ENCODE results near the gene ISG15. TPM values are rescaled to one million over a fixed set of nuclear protein-coding genes. Genes with fewer than 3 reads are reported as not detected.
"Not testable (repeated sequence)": the region's sequence is repeated elsewhere in the genome, so short reads cannot be mapped to it uniquely, and the experiment has no call there.

Gene ISG15
- total RNA-seq, 1 donor from 2014 or later, result 18.8 TPM

DNA sequence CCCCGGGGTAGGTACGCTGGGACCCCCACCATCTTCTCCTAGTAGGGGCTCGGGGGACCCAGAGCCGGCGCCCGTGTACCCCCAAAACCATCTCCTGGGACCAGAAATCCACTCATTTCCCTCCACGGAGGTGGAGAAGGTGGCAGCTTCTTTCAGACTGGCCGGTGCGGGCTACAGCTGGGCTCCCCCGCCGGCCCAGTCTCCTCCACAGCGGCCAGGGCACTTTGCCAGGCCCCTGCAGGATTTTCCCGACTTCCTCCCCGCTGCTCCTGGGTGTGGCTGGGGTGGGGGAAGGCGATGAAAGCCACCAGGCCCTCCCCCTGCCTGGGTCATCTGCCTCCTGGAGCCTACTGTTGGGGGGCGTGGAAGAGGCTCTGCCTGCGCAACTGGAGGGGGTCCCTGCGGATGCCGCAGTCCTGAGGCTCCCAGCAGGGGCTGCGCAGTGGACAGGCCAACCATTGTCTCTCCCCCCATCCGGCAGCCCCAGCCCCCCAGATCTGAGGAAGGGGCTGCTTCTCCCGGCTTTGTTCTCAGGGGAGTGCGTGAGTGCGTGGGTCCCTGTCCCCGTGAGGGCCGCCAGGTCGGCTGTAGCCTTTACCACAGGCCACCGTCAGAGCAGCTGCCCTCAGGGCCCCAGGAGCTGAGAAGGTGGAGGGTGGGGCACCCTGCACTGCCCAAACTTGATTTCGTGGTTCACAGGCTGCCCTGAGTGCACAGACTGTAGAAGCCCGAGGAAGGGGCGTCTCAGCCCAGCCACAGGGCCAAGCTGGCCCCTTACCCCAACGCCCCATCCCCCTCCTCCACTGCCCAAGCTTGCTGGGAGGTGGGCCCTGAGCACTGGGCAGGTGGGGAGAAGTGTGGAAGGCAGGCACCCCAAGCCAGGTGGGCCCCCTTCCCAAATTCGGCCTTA, 8.0 kb downstream of the ISG15 start:
- DNase-seq (ENCODE audit: low spot score) (no peak), ATAC-seq (peak; percentile 7)
- intact Hi-C loops (cut with DNase I), result no loop called here

DNA sequence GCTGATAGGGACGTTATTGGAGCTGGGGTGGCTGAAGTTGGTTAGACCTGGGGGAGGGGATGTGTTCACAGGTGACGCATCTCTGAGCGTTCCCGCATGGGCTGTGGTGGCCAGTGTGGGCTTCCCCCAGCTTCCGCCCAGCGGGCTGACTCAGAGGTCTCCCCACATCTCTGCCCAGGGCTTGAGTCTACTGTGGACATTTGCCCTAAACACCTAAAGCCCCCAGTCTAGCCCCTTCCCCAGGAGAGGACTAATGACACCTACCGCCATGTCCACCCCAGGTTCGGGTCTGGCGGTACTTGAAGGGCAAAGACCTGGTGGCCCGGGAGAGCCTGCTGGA, 8.6 kb downstream of the ISG15 start:
- ATAC-seq (no peak), DNase-seq (ENCODE audit: low spot score) (no peak)
- intact Hi-C loops (cut with DNase I), result no loop called here

DNA sequence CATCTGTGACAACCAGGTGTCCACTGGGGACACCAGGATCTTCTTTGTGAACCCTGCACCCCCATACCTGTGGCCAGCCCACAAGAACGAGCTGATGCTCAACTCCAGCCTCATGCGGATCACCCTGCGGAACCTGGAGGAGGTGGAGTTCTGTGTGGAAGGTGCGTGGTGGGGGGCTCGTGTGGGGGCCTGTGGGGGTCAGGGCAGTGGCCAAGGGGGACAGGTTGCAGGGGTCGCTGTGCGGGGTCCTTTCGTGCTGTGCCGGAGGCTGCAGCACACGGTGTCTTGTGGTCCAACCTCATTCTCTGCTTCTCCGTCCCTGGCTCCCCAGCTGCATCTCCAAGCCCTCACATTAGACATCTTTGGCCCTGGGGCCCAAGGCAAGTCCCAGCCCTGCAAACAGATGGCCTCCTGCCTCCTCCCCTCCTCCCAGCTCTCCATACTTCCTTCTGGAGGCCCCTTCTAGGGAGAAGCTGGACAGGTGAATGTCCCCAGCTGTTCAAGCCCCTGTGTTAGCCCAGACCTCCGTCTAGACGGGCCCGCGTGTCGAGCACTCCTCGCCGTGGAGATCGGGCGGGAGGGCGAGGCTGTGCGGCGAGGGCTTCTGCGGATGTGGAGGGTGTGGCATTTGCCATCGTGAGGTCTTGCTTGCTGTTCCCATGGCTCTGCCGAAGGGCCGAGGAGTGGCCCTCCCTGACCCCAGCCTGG, 9.2 kb downstream of the ISG15 start:
- ATAC-seq (no peak), DNase-seq (ENCODE audit: low spot score) (no peak)
- intact Hi-C loops (cut with DNase I), result no loop called here

DNA sequence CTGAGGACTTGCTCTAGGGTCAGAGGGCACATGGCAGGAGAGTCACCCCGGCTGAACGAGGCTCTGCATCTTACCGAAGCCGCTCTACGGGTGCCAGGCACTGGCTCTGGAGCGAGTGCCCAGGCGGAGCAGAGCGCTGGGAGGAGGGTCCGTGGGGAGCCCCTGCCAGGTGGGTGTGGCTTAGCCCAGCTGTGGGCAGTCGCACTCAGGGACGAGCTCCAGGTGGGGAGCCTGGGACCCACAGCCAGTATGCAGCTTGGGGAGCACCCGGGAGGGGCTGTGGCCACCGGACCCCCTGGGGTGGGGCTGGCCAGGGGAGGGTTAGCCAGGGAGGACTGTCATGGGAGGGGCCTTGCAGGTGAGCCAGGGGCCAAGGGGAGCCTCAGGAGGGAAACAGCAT, 10.4 kb downstream of the ISG15 start:
- intact Hi-C loops (cut with DNase I), result no loop called here
- DNase-seq (ENCODE audit: low spot score) (no peak), ATAC-seq (no peak)

DNA sequence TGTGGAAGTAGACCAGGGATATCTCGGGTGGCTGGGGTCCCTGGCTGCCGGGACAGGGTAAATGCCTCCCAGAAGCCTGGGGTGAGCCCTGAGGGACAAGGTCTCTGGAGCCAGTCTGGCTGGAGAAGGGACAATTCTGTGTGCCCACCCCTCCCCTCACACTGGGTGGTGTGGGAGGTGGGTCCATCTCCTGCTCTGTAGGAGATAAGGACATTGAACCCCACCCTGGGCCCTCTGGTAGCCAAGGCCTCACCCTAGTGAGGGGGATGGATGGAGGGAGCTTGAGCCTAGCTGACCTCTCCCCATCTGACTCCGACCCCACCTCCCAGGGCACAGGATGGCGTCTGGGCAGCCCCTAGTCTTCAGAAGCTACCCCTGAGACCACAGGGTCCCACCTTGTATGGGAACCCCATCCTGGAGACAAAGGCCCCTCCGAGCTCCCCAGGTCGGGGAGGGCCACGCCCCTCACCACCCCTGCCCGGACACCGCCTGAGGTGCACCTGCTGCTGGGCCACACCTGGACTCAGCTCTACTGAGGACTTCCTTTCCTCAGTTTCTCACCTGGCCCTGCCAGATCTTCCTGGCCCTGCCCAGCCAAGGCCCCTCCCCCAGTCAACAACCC, 11.0 kb downstream of the ISG15 start:
- intact Hi-C loops (cut with DNase I), result no loop called here
- ATAC-seq (no peak), DNase-seq (ENCODE audit: low spot score) (no peak)

DNA sequence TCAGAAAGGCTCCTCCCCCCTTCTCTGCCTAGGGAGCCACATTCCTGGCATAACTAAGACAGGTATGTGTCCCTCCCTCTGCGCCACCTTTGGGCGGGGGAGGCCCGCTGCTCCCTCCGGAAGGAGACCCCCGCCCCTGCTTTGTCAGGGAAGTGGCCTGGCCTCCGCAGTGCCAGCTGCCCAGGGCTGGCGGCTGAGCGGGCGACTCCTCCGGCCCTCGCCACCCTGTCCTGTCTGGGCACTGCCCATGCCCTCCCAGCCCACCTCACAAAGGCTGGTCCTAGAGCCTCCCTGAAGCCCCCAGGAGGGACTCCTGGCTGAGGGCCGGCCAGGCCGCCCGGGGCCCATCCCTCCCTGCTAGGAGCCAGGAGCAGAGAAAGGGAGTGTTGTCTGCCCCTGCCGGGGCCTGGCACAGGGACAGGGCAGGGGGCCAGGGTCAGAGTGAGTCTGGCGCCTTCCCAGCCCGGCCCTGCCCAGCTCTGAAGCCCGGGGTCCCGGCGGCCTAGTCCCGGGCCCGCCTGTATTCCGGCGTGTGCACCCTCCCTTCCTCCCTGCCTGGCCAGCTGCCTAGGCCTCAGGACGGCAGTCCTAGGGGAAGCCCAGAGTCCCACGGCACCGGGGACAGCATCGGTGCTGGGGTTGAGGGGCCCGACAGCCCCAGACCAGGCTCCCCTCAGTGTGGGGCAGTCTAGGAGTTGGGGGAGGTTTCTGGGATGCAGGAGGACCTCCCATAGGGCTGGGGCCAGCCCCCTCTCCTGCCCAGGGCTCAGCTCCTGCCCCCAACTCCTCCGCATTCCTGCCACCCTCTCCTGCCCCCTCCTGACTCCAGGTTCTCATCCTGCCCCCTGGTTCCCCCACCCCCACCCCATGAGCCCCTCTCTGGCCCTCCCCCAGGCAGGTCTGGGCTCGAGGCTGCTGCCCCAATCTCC, 11.7 kb downstream of the ISG15 start:
- intact Hi-C loops (cut with DNase I), result no loop called here
- no peak for DNase-seq (ENCODE audit: low spot score)
- ATAC-seq, result no peak

DNA sequence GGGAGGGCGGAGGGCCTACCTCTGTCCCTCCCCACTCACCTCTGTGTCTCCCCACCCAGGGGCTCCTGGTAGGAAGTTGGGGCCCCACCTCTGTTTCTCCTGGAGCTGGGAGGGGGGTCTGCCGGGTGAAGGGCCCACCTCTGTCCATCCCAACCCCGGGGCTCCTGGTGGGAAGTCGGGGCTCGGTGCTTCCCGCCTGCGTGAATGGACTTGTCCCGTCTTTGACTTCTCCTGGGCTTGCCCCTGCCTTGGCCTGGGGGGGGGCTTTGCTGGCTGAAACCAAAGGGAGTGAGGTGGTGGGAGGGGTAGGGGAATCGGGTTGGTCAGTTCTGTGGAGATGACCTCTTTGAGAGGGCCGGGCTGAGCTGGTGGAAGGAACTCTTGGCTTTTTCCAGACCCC, 12.4 kb downstream of the ISG15 start:
- ATAC-seq (no peak), DNase-seq (ENCODE audit: low spot score) (no peak)
- intact Hi-C loops (cut with DNase I), result no loop called here

DNA sequence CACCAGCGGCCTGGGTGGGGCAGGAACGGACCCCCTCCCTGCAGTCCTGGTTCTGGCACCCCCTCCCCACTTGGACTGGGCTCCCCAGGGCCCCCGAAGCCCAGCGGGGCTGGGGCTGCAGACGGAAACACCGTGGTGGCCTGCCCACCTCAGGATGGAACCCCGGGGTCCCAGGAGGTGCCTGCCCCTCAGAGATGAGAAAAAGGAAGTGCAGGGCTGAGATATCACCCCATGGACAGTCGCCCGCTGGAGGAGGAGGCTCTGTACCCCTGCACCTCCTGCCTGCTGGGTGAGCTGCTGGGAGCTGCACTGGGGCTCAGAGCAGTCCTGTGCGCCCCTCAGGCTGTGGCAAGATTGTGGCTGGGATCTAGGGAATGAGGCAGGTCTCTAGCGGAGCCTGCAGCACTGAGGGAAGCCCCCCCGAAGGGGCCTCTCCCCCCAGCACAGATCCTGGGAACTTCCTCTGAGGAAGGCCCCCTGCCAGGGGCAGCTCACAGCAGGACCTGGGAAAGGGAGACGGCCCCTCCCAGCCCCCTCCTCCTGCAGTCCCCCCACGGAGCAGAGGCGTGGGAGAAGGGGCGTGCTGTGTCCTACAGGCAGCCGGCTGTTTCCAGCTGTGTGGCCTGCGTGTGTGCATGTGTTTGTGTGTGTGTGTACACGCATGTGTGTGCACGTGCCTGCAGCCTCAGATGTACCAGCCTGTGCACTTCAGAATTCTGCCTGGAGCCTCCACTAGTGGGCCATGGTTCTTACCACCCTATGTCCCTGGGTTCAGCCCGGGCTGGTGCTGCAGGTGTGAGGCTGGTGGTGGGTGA, 13.5 kb downstream of the ISG15 start:
- DNase-seq (ENCODE audit: low spot score), result no peak
- ATAC-seq, result no peak
- intact Hi-C loops (cut with DNase I), result no loop called here

DNA sequence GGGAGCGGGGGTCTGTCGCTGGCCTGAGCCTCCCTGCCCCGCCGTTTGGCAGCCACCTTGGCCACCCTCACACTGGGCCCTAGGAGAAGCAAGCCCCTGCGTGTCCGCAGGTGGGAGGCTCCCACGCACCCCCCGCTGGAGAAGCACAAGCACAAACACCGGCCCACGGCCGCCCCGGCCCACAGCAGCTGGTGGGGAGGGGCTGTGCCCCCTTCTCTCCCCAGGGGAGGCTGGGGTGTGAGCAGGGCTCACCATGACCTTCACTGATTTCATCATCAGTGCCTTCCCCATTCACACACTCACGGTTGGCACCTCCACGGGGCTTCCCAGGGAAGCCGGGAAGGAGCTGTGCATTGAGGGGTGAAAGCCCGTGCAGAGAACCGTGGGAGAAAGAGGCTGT, 14.5 kb downstream of the ISG15 start:
- ATAC-seq, result no peak
- intact Hi-C loops (cut with DNase I), result no loop called here
- DNase-seq (ENCODE audit: low spot score), result no peak

DNA sequence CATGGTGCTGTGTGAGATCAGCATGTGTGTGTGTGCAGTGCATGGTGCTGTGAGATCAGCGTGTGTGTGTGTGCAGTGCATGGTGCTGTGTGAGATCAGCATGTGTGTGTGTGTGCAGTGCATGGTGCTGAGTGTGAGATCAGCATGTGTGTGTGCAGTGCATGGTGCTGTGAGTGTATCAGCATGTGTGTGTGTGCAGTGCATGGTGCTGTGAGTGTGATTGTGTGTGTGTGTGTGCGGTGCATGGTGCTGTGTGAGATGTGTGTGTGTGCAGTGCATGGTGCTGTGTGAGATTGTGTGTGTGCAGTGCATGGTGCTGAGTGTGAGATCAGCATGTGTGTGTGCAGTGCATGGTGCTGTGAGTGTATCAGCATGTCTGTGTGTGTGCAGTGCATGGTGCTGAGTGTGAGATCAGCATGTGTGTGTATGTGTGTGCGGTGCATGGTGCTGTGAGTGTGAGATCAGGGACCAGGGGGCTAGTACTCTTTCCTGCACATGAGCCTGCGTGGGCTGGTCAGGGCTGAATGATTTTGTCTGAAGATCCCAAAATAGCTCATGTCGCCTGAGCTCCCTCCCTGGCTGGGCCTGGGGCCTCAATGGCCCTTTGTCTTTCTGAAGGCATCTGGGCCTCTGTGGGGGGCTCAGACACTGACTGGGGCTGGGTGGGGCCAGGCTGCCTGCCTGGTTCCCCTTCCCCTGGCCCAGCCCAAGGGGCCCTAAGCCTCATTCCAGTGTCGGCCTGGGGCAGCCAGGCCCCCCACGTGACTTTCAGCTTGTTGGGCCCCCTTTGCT, 17.8 kb downstream of the ISG15 start:
- DNase-seq (ENCODE audit: low spot score); intact Hi-C loops (cut with DNase I); ATAC-seq: not testable (repeated sequence)

DNA sequence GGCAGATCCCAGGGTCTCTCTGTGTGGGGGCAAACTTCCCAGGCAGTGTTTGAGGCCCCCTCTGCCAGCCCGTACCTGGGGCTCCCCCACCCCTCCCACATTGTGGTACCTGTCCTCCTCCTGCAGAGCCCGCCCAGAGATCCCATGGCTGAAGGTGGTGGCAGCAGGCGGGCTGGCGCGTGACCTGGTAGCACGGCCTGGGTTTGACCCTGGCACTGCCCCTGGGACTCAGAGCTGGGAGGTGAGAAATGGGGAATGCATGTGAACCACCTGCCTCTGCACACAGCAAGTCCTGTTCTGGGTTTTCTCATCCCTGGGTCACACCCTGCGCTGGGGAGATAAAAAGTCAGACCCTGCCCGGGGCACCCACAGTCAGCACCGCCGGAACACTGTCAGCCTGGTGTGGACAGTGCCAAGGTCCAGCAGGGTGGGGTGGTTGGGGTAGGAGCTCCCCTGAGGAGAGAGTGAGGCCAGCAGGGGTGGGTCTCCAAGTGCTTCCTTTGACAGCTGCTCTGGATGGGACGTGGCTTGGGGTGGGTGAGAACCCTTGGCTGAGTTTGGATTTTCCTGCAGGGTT, 18.4 kb downstream of the ISG15 start:
- DNase-seq (ENCODE audit: low spot score), result no peak
- intact Hi-C loops (cut with DNase I), result no loop called here
- ATAC-seq, result peak; percentile 9

DNA sequence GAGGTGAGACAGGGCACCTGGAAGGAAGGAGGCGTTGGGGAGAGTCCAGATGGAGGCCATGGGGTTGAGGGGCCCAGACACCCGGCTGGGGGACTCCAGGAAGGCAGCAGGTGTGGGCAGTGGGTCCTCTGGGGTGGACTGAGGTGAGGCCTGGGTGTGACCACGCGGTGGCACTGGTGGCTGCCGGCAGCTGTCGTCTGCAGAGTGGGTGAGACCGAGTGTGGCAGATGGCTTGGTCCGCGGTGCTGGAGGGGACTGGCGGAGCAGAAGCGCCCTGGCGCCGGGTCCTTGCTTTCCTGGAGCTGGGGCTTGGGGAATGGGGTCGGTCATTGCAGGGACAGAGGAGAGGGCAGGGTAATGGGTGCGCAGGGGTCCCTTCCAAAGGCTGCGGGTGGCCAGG, 19.1 kb downstream of the ISG15 start:
- DNase-seq (ENCODE audit: low spot score) (no peak), ATAC-seq (peak; percentile 7)
- intact Hi-C loops (cut with DNase I), result no loop called here

DNA sequence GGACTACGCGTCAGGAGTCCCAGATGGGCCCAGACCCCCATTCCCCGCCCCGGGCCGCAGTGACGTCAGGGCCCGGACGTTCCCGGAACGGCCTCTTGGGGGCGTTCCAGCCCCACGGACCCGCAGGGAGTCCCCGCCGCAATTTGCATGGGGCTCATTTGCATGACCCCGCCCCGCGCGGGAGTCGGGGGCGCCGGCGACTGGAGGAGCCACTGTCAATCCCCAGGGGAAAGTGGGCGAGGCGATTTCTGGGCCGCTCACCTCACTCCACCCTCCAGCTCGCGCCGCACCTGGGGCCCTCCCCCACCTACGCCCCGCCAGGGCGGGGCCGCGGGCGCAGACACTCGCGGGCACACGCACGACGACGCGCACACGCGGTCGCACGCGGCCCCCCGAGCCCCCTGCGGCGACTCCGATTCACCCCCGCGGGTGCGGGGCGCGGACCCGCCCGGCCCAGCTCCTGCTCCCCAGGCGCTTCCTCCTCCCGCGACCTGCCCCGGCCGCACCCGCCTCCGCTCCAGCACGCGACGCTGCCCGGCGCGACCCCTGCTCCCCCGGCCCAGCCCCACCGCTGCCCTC, 19.8 kb downstream of the ISG15 start:
- peak; percentile 77 for ATAC-seq
- intact Hi-C loops (cut with DNase I), result no loop called here
- peak; percentile 82 for DNase-seq (ENCODE audit: low spot score)

DNA sequence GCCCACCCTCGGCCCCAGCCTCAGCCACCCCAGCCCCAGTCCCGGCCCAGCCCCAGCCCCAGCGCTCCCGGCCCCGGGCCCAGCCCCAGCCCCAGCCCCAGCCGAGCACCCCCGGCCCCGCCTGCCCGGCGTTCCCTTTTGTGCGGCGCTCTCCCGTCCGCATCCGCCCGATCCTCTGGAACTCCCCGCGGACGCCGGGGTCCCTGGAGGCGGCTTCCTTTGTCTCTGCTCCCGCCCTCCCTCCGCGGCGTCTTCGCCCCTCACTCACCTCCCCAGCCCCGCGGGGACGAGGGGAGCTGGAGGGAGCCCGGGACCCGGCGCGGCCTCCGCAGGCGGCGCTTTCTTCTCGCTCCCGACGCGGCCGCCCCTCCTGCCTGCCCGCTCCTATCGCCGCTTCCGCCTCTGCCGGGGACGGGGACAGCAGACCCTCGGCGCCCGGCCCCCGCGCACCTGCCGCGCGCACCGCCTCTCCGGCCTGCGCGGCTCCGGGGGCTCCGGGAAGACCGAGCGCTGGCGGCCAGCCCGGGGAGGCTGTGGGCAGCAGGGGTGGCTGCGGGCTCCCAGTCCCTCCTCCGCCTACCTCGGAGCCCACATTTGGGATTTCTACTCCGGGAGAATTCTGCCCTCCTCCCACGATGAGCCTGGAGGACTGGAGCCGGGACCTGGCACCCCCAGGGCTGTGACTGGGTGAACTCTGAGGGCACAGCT, 20.6 kb downstream of the ISG15 start:
- intact Hi-C loops (cut with DNase I), result no loop called here
- ATAC-seq (no peak), DNase-seq (ENCODE audit: low spot score) (no peak)

DNA sequence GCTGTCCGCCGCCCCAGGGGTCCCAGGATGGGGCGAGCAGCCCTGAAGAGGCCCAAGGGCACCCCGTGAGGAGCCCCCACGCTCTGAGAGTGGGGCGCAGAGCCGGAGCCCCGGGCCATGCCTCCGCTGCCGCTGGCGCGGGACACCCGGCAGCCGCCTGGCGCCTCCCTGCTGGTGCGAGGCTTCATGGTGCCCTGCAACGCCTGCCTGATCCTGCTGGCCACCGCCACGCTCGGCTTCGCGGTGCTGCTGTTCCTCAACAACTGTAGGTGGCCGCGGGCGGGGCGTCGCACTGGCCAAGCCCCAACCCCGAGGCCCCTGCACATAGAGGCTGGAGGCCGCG, 21.1 kb downstream of the ISG15 start:
- no peak for ATAC-seq
- intact Hi-C loops (cut with DNase I), result no loop called here
- no peak for DNase-seq (ENCODE audit: low spot score)

DNA sequence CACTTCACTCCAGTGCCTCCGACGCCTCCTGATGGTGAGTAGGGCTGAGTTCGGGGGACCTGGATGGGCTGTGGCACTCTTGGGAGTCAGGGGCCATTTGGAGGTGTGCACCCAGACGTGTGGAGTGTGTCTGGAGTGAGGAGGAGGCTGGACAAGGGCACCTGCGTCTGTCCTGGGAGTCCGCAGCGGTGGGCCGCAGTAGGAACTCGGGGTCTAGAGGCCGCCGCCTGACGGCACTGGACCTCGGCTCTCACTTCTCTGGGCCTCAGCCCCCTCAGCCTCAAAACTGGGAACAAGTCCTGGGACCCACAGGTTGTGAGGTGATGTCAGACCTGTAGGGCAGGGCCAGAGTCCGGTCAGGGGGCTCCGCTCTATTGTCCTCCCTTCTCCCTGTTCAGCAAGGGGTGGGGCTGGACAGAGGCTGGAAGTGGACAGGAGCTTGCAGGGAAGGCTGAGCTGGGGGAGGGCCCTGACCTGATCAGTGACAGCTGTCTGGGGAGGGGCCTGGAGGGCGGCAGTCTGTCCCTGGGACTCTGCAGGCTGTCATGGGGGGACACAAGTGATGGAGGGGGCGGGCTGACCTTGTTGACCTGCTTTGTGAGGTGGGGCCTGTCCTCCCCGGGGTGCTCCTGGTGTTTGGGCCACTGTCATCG, 22.1 kb downstream of the ISG15 start:
- DNase-seq (ENCODE audit: low spot score) (no peak), ATAC-seq (no peak)
- intact Hi-C loops (cut with DNase I), result no loop called here

Measured in sciatic nerve (tissue), 2 donors.